Renal cortex interstitium (tissue), 11 donors: ENCODE results near the gene CNOT1. TPM values are rescaled to one million over a fixed set of nuclear protein-coding genes. Genes with fewer than 3 reads are reported as not detected.

Experiments used
- DNase-seq, 11 donors: peaks; one replicate each; pipeline ENCODE4 v3.0.0-alpha.2; 2013; ENCODE audit warnings: low read depth in 9 of 11, low spot score in 4 of 11; ENCODE audit errors: extremely low read depth in 1 of 11
- polyA plus RNA-seq, 3 donors: library from polyadenylated mRNA; unstranded; fragments of 120-200 nt; gene quantifications; one replicate each; pipeline ENCODE4 v1.2.1, GENCODE V29; 2013; ENCODE audit not compliant: insufficient read length in 3 of 3

CNOT1 gene
- polyA plus RNA-seq, 3 donors: 187 to 204 (median 194) TPM

DNA sequence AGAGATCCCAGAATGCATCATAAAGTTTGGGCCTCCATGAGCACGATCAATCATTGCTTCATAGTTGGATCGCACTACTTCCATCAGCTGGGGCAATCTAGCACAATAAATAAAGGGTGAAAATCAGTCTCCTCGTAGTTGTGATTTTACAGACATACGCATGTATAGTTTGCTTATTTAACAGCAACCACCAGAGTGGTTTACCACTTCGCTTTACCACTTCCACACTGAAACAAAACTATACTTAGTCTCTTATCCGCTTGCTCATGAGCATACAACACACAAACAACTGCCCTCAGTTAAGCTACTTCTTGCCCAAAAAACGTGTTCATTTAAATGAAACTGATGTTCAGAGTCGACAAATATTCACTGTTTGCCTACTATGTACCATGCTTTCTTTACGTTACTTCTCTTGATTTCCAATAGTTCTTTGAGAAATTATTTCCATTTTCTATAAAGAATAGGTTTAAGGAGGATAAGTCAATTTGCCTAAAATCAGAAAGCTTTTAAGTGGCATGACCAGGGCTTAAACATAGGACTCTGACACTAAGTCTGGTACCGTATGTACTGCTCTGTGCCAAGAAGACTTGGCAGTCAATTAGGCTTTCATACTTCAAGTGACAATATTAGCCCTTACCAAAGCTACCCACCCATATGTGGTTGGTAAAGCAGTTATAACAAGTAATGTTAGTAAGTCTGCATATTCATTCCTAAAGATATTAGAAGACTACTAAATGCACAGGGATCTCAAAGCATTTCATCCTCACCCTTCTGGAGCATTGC is 92.3 kb downstream of the CNOT1 start:
- no peak for DNase-seq

DNA sequence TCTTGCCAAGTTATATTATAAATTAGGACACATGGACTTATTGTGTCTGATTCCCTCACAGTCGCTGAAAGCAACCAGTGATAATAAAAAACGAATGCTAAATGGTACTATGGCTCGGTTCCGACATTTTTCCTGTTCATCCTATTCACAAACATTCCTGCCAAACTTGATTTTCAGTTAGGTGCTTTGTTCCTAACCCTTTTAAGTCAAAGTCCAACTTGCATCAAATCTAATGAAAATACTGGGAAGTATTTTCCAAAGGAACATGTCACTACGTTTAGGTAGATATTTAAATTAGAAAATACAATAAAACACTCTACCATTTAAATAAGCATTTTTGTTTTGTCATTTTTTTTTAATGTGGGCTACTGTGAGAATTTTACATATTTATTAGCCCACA is 93.3 kb downstream of the CNOT1 start:
- no peak for DNase-seq

DNA sequence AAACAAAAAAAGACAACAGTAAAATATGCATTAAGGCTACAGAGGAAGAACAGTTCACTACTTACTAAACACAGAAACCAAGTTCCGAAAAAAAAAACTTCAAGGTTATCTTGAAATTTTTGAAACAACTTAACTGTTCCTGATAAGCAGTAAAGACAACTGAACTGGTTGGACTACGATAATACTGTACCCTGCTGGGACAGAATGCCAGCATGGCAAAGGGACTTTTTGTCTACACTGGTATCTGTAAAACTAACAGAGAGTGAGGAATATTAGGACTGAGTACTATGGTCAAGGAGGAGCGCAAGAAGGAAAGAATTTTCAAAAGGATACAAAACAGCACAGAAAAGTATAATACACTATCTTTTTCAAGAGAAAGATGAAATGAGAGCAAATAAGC is 94.5 kb downstream of the CNOT1 start:
- DNase-seq: no peak

- no peak for DNase-seq
Measured at GRCh38 chr16:58533751-58534470, 95.7 kb downstream of the CNOT1 start.

DNA sequence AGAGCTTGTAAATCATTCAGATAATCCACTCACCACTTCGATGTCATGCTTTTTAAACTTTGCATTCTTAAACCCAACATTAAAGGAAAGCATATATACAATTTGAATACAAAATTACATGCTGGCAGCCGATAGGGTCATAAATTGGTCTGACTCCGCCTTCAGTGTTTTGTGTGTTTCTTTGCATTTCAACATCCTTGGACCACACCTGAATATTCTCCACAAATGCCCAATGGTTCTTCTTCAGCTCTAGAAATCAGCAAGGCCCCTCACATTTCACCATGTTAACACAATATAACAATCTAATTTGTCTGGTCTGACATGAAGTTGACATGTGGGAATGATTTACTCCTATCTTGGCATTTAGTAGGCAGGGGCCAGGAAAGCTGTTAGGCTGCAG is 97.2 kb downstream of the CNOT1 start:
- no peak for DNase-seq

GRCh38 chr16:58530179-58530578 is 99.4 kb downstream of the CNOT1 start:
- DNase-seq: no peak

- DNase-seq: no peak
Measured at GRCh38 chr16:58519707-58520106, 109.9 kb downstream of the CNOT1 start.

GRCh38 chr16:58518980-58519368 is 110.7 kb downstream of the CNOT1 start:
- no peak for DNase-seq

GRCh38 chr16:58518083-58518979 is 111.3 kb downstream of the CNOT1 start:
- DNase-seq: no peak

GRCh38 chr16:58516768-58517107 is 112.9 kb downstream of the CNOT1 start:
- no peak for DNase-seq

GRCh38 chr16:58515871-58516767 is 113.5 kb downstream of the CNOT1 start:
- no peak for DNase-seq

DNA sequence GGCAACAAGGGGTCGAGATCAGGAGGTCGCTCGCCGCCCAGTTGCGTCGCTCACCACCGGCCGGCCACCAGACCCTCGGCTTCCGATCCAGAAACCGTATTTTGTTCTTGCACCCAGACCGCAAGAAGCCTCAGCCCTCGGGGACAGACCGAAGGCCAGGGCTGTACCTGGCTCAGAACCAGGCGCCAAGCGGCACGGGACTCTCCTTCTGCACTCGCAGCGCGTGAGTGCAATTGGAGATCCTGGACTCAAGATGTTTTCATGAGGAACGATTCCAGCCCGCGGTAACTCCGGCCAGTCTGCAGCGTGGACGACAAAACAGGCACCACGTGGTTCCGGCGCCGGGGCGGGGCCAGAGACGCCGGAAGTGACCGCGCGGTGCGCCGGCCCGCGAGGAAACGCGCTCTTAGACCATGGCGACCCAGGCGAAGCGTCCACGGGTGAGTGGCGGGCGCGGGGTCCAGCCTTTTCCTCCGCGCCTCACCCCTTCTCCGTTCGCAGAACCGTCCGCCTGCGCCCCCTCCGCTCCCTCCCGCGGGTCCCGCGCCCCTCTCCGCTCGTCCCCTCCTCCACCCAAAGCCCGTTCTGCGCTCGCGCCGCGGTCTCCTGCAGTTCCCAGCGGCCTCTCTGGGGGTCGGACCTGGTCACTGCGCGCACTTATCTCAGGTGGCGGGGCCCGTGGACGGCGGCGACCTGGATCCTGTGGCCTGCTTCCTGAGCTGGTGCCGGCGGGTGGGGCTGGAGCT is 114.3 kb downstream of the CNOT1 start, which contains the start of gene SETD6:
SETD6 (plus strand) TSS at position 393 of the 746 bp plus-strand sequence; CDS start at position 414, 21 bp downstream.
- DNase-seq: peak in 10 of 11 donors; percentile 77 to 87 (median 85)

DNA sequence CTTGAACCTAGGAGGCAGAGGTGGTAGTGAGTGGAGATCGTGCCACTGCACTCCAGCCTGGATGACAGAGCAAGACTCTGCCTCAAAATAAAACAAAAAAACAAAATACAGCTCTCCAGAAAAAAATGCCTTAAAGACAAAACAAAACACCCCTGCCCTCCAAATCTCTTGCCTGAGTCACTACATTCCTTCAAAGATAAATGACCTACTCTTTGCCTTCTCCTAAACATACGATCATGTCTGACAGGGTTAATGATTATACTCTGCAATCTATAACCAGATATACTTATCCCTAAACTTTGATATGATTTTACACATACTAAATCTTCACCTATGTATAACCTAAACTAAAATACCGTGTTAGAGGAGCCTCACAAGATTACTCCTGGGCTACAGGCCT is 115.8 kb downstream of the CNOT1 start:
- DNase-seq: no peak

DNA sequence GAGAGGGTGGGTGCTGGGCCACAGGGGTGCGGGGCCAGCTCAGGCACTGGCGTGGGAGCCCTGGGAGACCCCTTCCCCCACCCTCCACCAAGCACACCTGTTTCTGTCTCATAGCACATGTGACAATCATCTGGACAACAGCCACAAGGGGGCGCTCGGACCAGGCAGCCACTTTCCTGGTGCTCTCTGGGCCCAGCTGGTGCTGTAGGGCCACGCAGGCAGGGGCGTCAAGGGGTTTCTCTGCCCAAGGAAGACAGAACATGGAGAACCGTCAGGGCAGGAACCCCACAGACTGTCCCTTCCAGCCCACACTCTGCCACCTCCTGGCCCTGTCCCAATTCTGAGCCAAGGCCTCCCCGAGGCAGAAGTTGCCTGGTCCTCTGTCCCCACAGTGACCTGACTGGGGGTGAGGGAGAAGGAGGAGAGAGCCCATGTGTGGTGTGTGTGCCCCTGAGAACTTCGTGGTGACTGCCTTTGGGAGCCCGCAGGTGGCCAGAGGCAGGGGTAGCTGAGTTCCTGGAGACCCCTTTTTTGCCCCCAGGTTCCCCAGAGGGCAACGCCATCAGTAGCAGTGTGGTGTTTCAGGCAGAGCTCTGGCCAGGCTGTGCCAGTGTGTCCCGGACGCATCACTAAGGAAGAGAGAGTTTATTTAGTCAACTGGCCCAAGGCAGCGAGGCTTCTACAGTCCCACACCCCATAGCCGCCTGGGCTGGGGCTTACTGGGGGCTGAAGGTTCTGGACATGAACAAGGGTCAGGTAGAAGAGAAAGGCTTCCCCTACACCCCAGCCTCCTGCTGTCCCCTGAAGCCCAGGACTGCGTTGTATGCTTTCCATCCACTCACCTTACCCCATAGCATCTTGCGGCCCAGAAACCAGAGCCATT is 117.5 kb downstream of the CNOT1 start:
- DNase-seq: no peak

GRCh38 chr16:58510776-58511628 is 118.6 kb downstream of the CNOT1 start:
- DNase-seq: no peak

- DNase-seq: no peak
Measured at GRCh38 chr16:58510097-58510775, 119.4 kb downstream of the CNOT1 start.
